Activated T-cell treated with anti-CD3 and anti-CD28 coated beads, Interleukin-2, amount 50 U/mL, for 4 hours (primary cell): Measurements from ENCODE around the gene RABGAP1L. TPM values are rescaled to one million over a fixed set of nuclear protein-coding genes. Genes with fewer than 3 reads are reported as not detected.
"Not testable (repeated sequence)": the region's sequence is repeated elsewhere in the genome, so short reads cannot be mapped to it uniquely, and the experiment has no call there.

Experiments
- ATAC-seq, 2 donors: fragments of 200-7000 bp; cut with Tn5 transposase; one replicate each; pipeline ENCODE4 v1.10.0; 2021
- DNase-seq: peaks from one replicate; pipeline ENCODE4 v3.0.0-alpha.2; 2020
- H3K27me3 Mint-ChIP-seq: one replicate; pipeline ENCODE4 v1.8.0; 2021; ENCODE audit warnings: low read depth, mixed read lengths
- H3K36me3 Mint-ChIP-seq: one replicate; pipeline ENCODE4 v1.8.0; 2022; ENCODE audit warnings: mixed read lengths; ENCODE audit not compliant: insufficient read depth
- H3K4me1 Mint-ChIP-seq: one replicate; pipeline ENCODE4 v1.8.0; 2021; ENCODE audit warnings: low read depth, mixed read lengths
- H3K4me3 Mint-ChIP-seq: one replicate; pipeline ENCODE4 v1.8.0; 2021; ENCODE audit warnings: mild to moderate bottlenecking, moderate library complexity, mixed read lengths
- H3K9me3 Mint-ChIP-seq: one replicate; pipeline ENCODE4 v1.8.0; 2021; ENCODE audit warnings: mixed read lengths
- total RNA-seq, 3 donors: library from RNA; stranded (reverse); gene quantifications; one replicate each; pipeline ENCODE4 v1.2.1, GENCODE V29; 2021

Gene RABGAP1L
- total RNA-seq, 3 donors from 2014 or later = 16.9 to 23.2 (median 22.3) TPM

DNA sequence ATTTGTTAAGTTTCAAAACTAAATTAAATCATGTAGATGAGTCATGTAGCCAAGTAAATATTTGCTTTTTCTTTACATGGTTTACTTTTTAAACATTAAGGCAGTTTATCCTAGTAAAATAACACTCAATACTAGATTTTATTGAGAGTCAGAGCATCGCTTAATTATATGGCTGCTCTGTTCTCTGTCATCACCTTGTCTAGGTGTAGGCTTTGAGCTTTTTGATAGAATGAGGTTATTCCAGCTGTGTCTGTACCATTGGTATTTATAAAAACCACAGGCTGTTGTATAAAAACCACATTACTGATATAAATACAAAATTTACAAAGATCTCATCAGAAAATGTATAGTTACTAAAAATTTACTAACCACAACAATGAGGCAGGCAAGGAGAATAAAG is 245.9 kb downstream of the RABGAP1L start:
- Mint-ChIP-seq H3K36me3 (peaks cover 30% of the 10 kb centered on the region), H3K4me3 (no peak overlapping the region), H3K27me3 (no peaks in the 10 kb centered on the region), H3K4me1 (peaks cover 5% of the 10 kb centered on the region), H3K9me3 (peaks cover 6% of the 10 kb centered on the region)
- no peak for DNase-seq
- ATAC-seq = no peak

GRCh38 chr1:174406421-174406820 is 247.1 kb downstream of the RABGAP1L start:
- Mint-ChIP-seq H3K4me3 (no peak overlapping the region), H3K27me3 (no peaks in the 10 kb centered on the region), H3K4me1 (peaks cover 12% of the 10 kb centered on the region), H3K9me3 (peaks cover 8% of the 10 kb centered on the region), H3K36me3 (peaks cover 27% of the 10 kb centered on the region)
- ATAC-seq (no peak), DNase-seq (no peak)

- H3K4me1 Mint-ChIP-seq = peaks cover 21% of the 10 kb centered on the region
- H3K4me3 Mint-ChIP-seq = no peak overlapping the region
- peaks cover 18% of the 10 kb centered on the region for H3K9me3 Mint-ChIP-seq
- ATAC-seq (no peak), DNase-seq (no peak)
- H3K27me3 Mint-ChIP-seq = no peaks in the 10 kb centered on the region
- H3K36me3 Mint-ChIP-seq = peaks cover 22% of the 10 kb centered on the region
Observed at GRCh38 chr1:174407665-174408064, 248.3 kb downstream of the RABGAP1L start.

GRCh38 chr1:174408146-174408545 is 248.8 kb downstream of the RABGAP1L start:
- H3K4me1 Mint-ChIP-seq = peaks cover 21% of the 10 kb centered on the region
- H3K4me3 Mint-ChIP-seq = no peak overlapping the region
- DNase-seq (no peak), ATAC-seq (no peak)
- peaks cover 19% of the 10 kb centered on the region for H3K36me3 Mint-ChIP-seq
- peaks cover 19% of the 10 kb centered on the region for H3K9me3 Mint-ChIP-seq
- no peaks in the 10 kb centered on the region for H3K27me3 Mint-ChIP-seq

- not testable (repeated sequence) for DNase-seq, H3K4me3 Mint-ChIP-seq, ATAC-seq, H3K27me3 Mint-ChIP-seq
- peaks cover 29% of the 10 kb centered on the region for H3K4me1 Mint-ChIP-seq
- H3K36me3 Mint-ChIP-seq = peaks cover 18% of the 10 kb centered on the region
- H3K9me3 Mint-ChIP-seq = peaks cover 19% of the 10 kb centered on the region
Observed at GRCh38 chr1:174409801-174410200, 250.5 kb downstream of the RABGAP1L start.

GRCh38 chr1:174413632-174414031 is 254.3 kb downstream of the RABGAP1L start:
- H3K4me1 Mint-ChIP-seq = peaks cover 29% of the 10 kb centered on the region
- no peak overlapping the region for H3K4me3 Mint-ChIP-seq
- ATAC-seq (no peak), DNase-seq (no peak)
- peaks cover 12% of the 10 kb centered on the region for H3K36me3 Mint-ChIP-seq
- peaks cover 19% of the 10 kb centered on the region for H3K9me3 Mint-ChIP-seq
- no peaks in the 10 kb centered on the region for H3K27me3 Mint-ChIP-seq

- ATAC-seq = no peak
- H3K27me3 Mint-ChIP-seq = no peaks in the 10 kb centered on the region
Observed at GRCh38 chr1:174414203-174414602, 254.9 kb downstream of the RABGAP1L start.

DNA sequence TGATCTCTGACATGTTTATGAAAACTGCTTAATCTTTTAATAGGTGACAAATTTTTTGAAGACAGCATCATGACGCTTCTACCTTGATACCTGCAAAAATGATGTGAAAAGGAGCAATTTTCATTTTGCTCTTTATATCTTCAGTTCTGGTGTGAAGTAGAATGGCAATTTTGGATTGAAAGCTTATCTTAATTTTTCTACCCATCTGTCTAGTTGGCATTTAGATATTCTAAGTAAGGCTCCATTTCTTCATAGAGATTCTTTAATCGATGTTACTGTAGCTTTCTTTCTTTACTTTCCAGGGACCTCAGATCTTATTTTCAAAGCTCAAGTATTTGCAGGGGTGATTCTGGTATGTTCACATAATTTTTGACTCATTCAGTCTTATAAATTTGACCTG is 256.2 kb downstream of the RABGAP1L start:
- peaks cover 9% of the 10 kb centered on the region for H3K36me3 Mint-ChIP-seq
- DNase-seq = no peak
- peaks cover 29% of the 10 kb centered on the region for H3K4me1 Mint-ChIP-seq
- no peak overlapping the region for H3K4me3 Mint-ChIP-seq
- H3K27me3 Mint-ChIP-seq = no peaks in the 10 kb centered on the region
- peaks cover 14% of the 10 kb centered on the region for H3K9me3 Mint-ChIP-seq
- no peak for ATAC-seq

More at GRCh38 chr1:174414203-174414602, 254.9 kb downstream of the RABGAP1L start:
- Mint-ChIP-seq H3K36me3 (peaks cover 10% of the 10 kb centered on the region), H3K9me3 (peaks cover 19% of the 10 kb centered on the region), H3K4me3 (peak overlapping the region; percentile 37), H3K4me1 (peaks cover 29% of the 10 kb centered on the region)
- DNase-seq = no peak

DNA sequence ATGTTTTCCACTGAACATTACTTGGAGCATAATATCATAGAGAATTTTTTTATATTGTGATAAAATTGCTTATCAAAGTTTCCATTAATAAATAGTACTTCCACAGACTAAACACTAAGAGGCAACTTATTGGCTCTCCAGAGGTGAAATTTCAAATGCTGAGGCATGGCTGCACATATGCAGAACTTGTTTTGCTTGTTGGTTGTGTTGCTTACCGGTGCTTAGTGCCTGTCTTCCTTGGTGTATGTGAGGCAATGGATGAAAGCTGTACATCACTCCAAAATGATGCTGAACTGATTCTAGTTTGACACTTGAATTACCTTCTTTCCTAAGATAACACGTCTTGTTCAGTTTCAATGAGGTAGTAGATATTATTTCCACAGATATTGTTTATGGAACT is 258.6 kb downstream of the RABGAP1L start:
- no peaks in the 10 kb centered on the region for H3K9me3 Mint-ChIP-seq
- peaks cover 10% of the 10 kb centered on the region for H3K36me3 Mint-ChIP-seq
- ATAC-seq (no peak), DNase-seq (no peak)
- peaks cover 13% of the 10 kb centered on the region for H3K4me1 Mint-ChIP-seq
- H3K4me3 Mint-ChIP-seq = no peak overlapping the region
- H3K27me3 Mint-ChIP-seq = no peaks in the 10 kb centered on the region

GRCh38 chr1:174425121-174425520 is 265.8 kb downstream of the RABGAP1L start:
- ATAC-seq (no peak), DNase-seq (no peak)
- Mint-ChIP-seq H3K36me3 (peaks cover 8% of the 10 kb centered on the region), H3K9me3 (no peaks in the 10 kb centered on the region), H3K4me1 (peaks cover 2% of the 10 kb centered on the region), H3K4me3 (no peak overlapping the region), H3K27me3 (no peaks in the 10 kb centered on the region)

DNA sequence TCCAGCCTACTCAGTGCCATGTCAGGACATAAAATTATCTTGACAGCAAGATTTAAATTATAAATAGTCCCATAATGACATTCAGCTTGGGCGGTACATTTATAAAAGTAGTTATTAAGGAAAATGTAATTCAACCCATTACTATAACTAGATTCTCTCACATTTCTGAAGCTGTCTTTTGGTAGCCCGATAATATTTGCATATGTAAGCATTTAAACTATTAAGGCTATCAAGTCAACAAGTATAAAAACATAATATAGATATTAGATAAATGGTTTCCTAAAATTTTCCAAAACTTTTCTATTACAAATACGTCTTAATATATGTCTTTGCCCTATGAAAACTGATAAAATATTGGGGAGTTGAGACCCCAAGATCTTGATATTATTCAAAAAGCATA is 266.8 kb downstream of the RABGAP1L start:
- Mint-ChIP-seq H3K4me1 (peaks cover 4% of the 10 kb centered on the region), H3K4me3 (no peak overlapping the region), H3K36me3 (peaks cover 7% of the 10 kb centered on the region), H3K27me3 (no peaks in the 10 kb centered on the region), H3K9me3 (no peaks in the 10 kb centered on the region)
- no peak for ATAC-seq
- no peak for DNase-seq

DNA sequence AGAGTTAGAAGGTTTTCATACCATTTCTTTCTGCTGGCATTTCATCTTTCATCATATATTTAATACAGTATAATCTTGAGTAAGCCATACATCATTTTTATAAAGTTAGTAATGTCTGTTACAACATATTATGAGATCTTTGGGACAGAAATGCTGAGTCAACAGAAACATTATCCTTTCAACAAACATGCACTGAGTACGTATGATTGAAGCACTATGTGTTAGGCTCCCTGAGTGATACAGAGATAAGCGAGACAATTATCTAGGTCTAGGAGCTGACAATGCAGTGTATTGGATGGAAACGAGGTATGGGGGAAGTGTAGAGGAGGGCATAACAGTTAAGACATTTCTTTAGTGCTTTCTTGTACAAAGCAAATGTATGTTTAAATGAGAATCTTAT is 268.7 kb downstream of the RABGAP1L start:
- Mint-ChIP-seq H3K27me3 (no peaks in the 10 kb centered on the region), H3K4me1 (peaks cover 4% of the 10 kb centered on the region), H3K9me3 (no peaks in the 10 kb centered on the region)

GRCh38 chr1:174428739-174429138 is 269.4 kb downstream of the RABGAP1L start:
- Mint-ChIP-seq H3K36me3 (peaks cover 4% of the 10 kb centered on the region), H3K4me3 (no peak overlapping the region), H3K4me1 (peaks cover 4% of the 10 kb centered on the region), H3K27me3 (no peaks in the 10 kb centered on the region), H3K9me3 (no peaks in the 10 kb centered on the region)
- no peak for ATAC-seq
- DNase-seq = no peak

More for the DNA sequence above, 268.7 kb downstream of the RABGAP1L start:
- DNase-seq = no peak
- H3K36me3 Mint-ChIP-seq = peaks cover 4% of the 10 kb centered on the region
- H3K4me3 Mint-ChIP-seq = no peak overlapping the region
- ATAC-seq = no peak

- DNase-seq (no peak), ATAC-seq (no peak)
- peaks cover 4% of the 10 kb centered on the region for H3K9me3 Mint-ChIP-seq
- H3K4me3 Mint-ChIP-seq = no peak overlapping the region
- H3K27me3 Mint-ChIP-seq = no peaks in the 10 kb centered on the region
- H3K36me3 Mint-ChIP-seq = peaks cover 7% of the 10 kb centered on the region
- peaks cover 2% of the 10 kb centered on the region for H3K4me1 Mint-ChIP-seq
Observed at GRCh38 chr1:174433451-174433850, 274.1 kb downstream of the RABGAP1L start.

DNA sequence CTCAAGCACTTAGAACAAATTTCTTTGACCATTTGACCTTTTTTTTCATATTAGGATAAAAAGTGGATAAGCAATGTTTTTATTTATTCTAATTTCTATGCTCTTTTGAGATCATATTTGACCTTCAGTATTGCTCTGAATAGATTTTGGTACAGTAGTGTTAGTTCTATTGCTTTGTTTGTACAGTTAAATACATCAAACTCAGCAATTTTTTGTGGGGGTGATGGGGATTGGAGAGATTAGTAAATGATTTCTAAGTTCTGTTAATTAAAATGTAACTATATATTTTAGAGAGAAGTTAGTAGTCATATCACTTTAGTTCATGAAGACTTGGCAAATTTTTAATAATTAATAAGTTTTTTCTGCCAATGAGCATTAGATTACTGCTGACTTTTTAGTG is 286.0 kb downstream of the RABGAP1L start:
- DNase-seq = no peak
- Mint-ChIP-seq H3K36me3 (peaks cover 1% of the 10 kb centered on the region), H3K4me1 (no peaks in the 10 kb centered on the region), H3K4me3 (no peak overlapping the region), H3K27me3 (no peaks in the 10 kb centered on the region), H3K9me3 (no peaks in the 10 kb centered on the region)
- no peak for ATAC-seq

DNA sequence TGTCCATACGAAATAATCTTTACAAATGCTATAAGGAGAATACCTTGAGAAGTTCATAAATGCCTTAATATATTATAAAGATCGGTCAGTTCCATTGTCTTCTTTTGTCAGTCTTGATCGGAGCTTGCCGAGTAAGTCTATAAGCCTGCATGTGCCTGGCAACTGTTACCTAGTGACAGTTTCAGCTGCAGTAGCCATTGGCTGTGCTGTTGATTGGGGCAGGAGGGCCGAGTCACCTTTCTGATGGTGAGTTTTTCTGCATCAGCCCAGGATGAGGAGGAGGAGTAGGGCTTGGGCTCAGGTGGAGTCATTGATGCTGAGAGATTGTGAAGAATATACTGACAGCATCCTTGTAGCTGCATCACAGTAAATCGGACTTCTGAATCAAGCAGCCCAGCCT is 286.5 kb downstream of the RABGAP1L start:
- DNase-seq (no peak), ATAC-seq (no peak)
- H3K36me3 Mint-ChIP-seq = peaks cover 1% of the 10 kb centered on the region
- H3K4me3 Mint-ChIP-seq = no peak overlapping the region
- no peaks in the 10 kb centered on the region for H3K9me3 Mint-ChIP-seq
- H3K27me3 Mint-ChIP-seq = no peaks in the 10 kb centered on the region
- no peaks in the 10 kb centered on the region for H3K4me1 Mint-ChIP-seq
